ENCODE results near the gene GRHL3.

- TF ChIP-seq JUND (IDR thresholded peaks at IDR 0.05): no peak
- TF ChIP-seq CTCF (IDR thresholded peaks at IDR 0.05; ENCODE audit: low read depth, low read length, missing input control): no peak
- no peak for TF ChIP-seq MAX (IDR thresholded peaks at IDR 0.05)
- TF ChIP-seq SP1 (IDR thresholded peaks at IDR 0.05): no peak
- TF ChIP-seq GABPA (IDR thresholded peaks at IDR 0.05 in 1 of 2, conservative IDR thresholded peaks at IDR 0.05 in 1 of 2): no peak
- TF ChIP-seq RAD21 (IDR thresholded peaks at IDR 0.05): no peak
- no peak for TF ChIP-seq YY1 (IDR thresholded peaks at IDR 0.05)
- no peak for TF ChIP-seq REST (IDR thresholded peaks at IDR 0.05)
These were observed 10.2 kb downstream of the GRHL3 start for GRCh38 chr1:24329331-24329730.
